H1 (cell line): Measurements from ENCODE around the gene ZNF391. TPM values are rescaled to one million over a fixed set of nuclear protein-coding genes. Genes with fewer than 3 reads are reported as not detected.

Source experiments
- CTCF ChIA-PET: fragments of 300-600 bp; sonication (Branson Sonifier 250); formaldehyde crosslinking; loops from one replicate; lab custom pipeline; 2021; ENCODE audit not compliant: partially characterized antibody; lab: Charles Lee
- POLR2A ChIA-PET: fragments of 300-600 bp; sonication (Branson Sonifier 250); formaldehyde crosslinking; loops from one replicate; lab custom pipeline; 2021; ENCODE audit warnings: inconsistent platforms; ENCODE audit not compliant: partially characterized antibody; lab: Charles Lee
- DNase-seq, 2 experiments: peaks; one replicate each; pipeline versions ENCODE4 v3.0.0 to v3.0.0-alpha.2; 2010 to 2022; ENCODE audit warnings: low spot score in 2 of 2, low read depth in 1 of 2, mixed read lengths in 1 of 2
- FAIRE-seq: peaks from 2 replicates; lab custom pipeline; 2011; peaks lifted over from hg19 to GRCh38; lab: Jason Lieb, UNC
- H2AFZ ChIP-seq: 2 replicates; pipeline ENCODE4 v1.8.1; 2012; ENCODE audit warnings: low read length, inconsistent platforms
- H2AK5ac ChIP-seq: 2 replicates; pipeline ENCODE4 v1.6.1; 2013; ENCODE audit warnings: low read depth, low read length
- H2BK120ac ChIP-seq: replicated peaks from 2 replicates; pipeline ENCODE3; 2013; ENCODE audit warnings: low read depth, low read length, inconsistent platforms
- H2BK12ac ChIP-seq: 2 replicates; pipeline ENCODE4 v1.6.1; 2013; ENCODE audit warnings: low read depth, low read length
- H2BK15ac ChIP-seq: 2 replicates; pipeline ENCODE4 v1.6.1; 2013; ENCODE audit warnings: low read length
- H2BK20ac ChIP-seq: 2 replicates; pipeline ENCODE4 v1.6.1; 2013; ENCODE audit warnings: low read length
- H2BK5ac ChIP-seq: 2 replicates; pipeline ENCODE4 v1.6.1; 2013; ENCODE audit warnings: low read depth, low read length
- H3K14ac ChIP-seq: 2 replicates; pipeline ENCODE4 v1.6.1; 2013; ENCODE audit warnings: inconsistent platforms; ENCODE audit not compliant: insufficient read length
- H3K18ac ChIP-seq: 2 replicates; pipeline ENCODE4 v1.6.1; 2013; ENCODE audit warnings: low read length; ENCODE audit errors: extremely low read depth
- H3K23ac ChIP-seq: 2 replicates; pipeline ENCODE4 v1.6.1; 2013; ENCODE audit warnings: inconsistent platforms; ENCODE audit not compliant: insufficient read length
- H3K23me2 ChIP-seq: 2 replicates; pipeline ENCODE4 v1.6.1; 2013; ENCODE audit warnings: low read depth, low read length
- H3K27ac ChIP-seq: 2 replicates; pipeline ENCODE4 v1.6.1; 2011; ENCODE audit warnings: low read depth, low read length, inconsistent platforms
- H3K27me3 ChIP-seq, 4 experiments: replicated peaks in 1 of 4; 1 replicate in 1 of 4; 2 replicates in 3 of 4; pipeline versions ENCODE4 v1.6.1 to v1.8.1; 2011 to 2013; ENCODE audit warnings: low read length in 3 of 4, mild to moderate bottlenecking in 3 of 4, inconsistent platforms in 2 of 4, mixed read lengths in 2 of 4, moderate library complexity in 1 of 4; ENCODE audit not compliant: control insufficient read depth in 3 of 4, insufficient read depth in 3 of 4; ENCODE audit errors: extremely low read depth in 1 of 4
- H3K36me3 ChIP-seq, 4 experiments: 2 replicates each; pipeline versions ENCODE4 v1.6.1 to v1.8.1; 2011 to 2013; ENCODE audit warnings: mild to moderate bottlenecking in 4 of 4, low read length in 3 of 4, moderate library complexity in 2 of 4, control low read depth in 1 of 4, inconsistent platforms in 1 of 4; ENCODE audit not compliant: insufficient read depth in 4 of 4, control insufficient read depth in 2 of 4
- H3K4ac ChIP-seq: replicated peaks from 2 replicates; pipeline ENCODE3; 2013; ENCODE audit warnings: low read length, low read depth, mixed read lengths, inconsistent platforms; ENCODE audit not compliant: insufficient read length
- H3K4me1 ChIP-seq, 4 experiments: replicated peaks in 1 of 4; 1 replicate in 1 of 4; 2 replicates in 3 of 4; pipeline versions ENCODE4 v1.6.1 to v1.8.1; 2011 to 2013; ENCODE audit warnings: low read length in 3 of 4, inconsistent platforms in 2 of 4, mixed read lengths in 1 of 4; ENCODE audit not compliant: insufficient read depth in 4 of 4, control insufficient read depth in 3 of 4
- H3K4me2 ChIP-seq, 2 experiments: 2 replicates each; pipeline versions ENCODE4 v1.6.1 to v1.8.1; 2011 to 2013; ENCODE audit warnings: low read depth in 2 of 2, low read length in 2 of 2, control low read depth in 1 of 2, inconsistent platforms in 1 of 2, mild to moderate bottlenecking in 1 of 2; ENCODE audit not compliant: insufficient read depth in 1 of 2
- H3K4me3 ChIP-seq, 4 experiments: fragments of 200-600, 300-600 bp in 1 of 4; sonication (generic), shearing (Covaris generic), sonication (Bioruptor Twin) in 1 of 4; 2 replicates each; pipeline versions ENCODE4 v1.5.1 to v1.8.1; 2011 to 2016; ENCODE audit warnings: low read length in 4 of 4, low read depth in 3 of 4, control low read depth in 2 of 4, inconsistent platforms in 2 of 4, mild to moderate bottlenecking in 2 of 4, mixed read lengths in 1 of 4, moderate library complexity in 1 of 4; ENCODE audit not compliant: insufficient read depth in 2 of 4; ENCODE audit errors: extremely low read depth in 1 of 4
- H3K56ac ChIP-seq: replicated peaks from 2 replicates; pipeline ENCODE3; 2013; ENCODE audit warnings: low read depth, mild to moderate bottlenecking, mixed read lengths, low read length, inconsistent platforms; ENCODE audit not compliant: insufficient read length
- H3K79me1 ChIP-seq: 2 replicates; pipeline ENCODE4 v1.6.1; 2013; ENCODE audit warnings: low read depth, low read length, control low read depth
- H3K79me2 ChIP-seq, 2 experiments: 2 replicates each; pipeline versions ENCODE4 v1.6.1 to v1.8.1; 2012 to 2013; ENCODE audit warnings: low read length in 2 of 2, mild to moderate bottlenecking in 2 of 2, inconsistent platforms in 1 of 2; ENCODE audit not compliant: insufficient read depth in 2 of 2, control insufficient read depth in 1 of 2
- H3K9ac ChIP-seq, 4 experiments: replicated peaks in 1 of 4; 1 replicate in 1 of 4; 2 replicates in 3 of 4; pipeline versions ENCODE4 v1.6.1 to v1.8.1; 2011 to 2013; ENCODE audit warnings: low read depth in 3 of 4, low read length in 3 of 4, control low read depth in 2 of 4, mild to moderate bottlenecking in 2 of 4, moderate library complexity in 2 of 4, inconsistent platforms in 1 of 4; ENCODE audit errors: extremely low read depth in 1 of 4
- H3K9me3 ChIP-seq, 2 experiments: 2 replicates each; pipeline versions ENCODE4 v1.6.1 to v1.8.1; 2012 to 2013; ENCODE audit warnings: mild to moderate bottlenecking in 2 of 2, moderate library complexity in 2 of 2, control low read depth in 1 of 2, inconsistent platforms in 1 of 2, low read depth in 1 of 2, low read length in 1 of 2, mixed read lengths in 1 of 2; ENCODE audit not compliant: insufficient read depth in 2 of 2
- H4K20me1 ChIP-seq, 2 experiments: replicated peaks in 1 of 2; 2 replicates each; pipeline versions ENCODE3 to v1.8.1; 2011 to 2013; ENCODE audit warnings: inconsistent platforms in 2 of 2, low read length in 2 of 2, mild to moderate bottlenecking in 1 of 2; ENCODE audit not compliant: insufficient read depth in 2 of 2, control insufficient read depth in 1 of 2
- H4K5ac ChIP-seq: 2 replicates; pipeline ENCODE4 v1.6.1; 2013; ENCODE audit warnings: low read length, low read depth, mixed read lengths, inconsistent platforms; ENCODE audit not compliant: insufficient read length
- H4K8ac ChIP-seq: 2 replicates; pipeline ENCODE4 v1.8.0; 2013; ENCODE audit warnings: mild to moderate bottlenecking, moderate library complexity, low read length, inconsistent platforms; ENCODE audit not compliant: insufficient read depth; ENCODE audit errors: extremely low read depth
- H4K91ac ChIP-seq: replicated peaks from 2 replicates; pipeline ENCODE3; 2013; ENCODE audit warnings: low read length, mixed read lengths, inconsistent platforms; ENCODE audit not compliant: insufficient read length
- CTBP2 ChIP-seq: IDR thresholded peaks from 2 replicates; pipeline ENCODE4 v1.7.0; 2011; ENCODE audit warnings: borderline replicate concordance, mild to moderate bottlenecking, moderate library complexity, mixed read lengths, low read length; ENCODE audit not compliant: insufficient read depth, insufficient read length
- WGBS, 2 experiments: shearing (Covaris generic) in 1 of 2; methylation state at CpG; one replicate each; pipeline versions ENCODE4 v1.1.6 to v1.1.7; 2013 to 2015; ENCODE audit warnings: low lambda C conversion rate in 2 of 2, mixed read lengths in 2 of 2, inconsistent platforms in 1 of 2, low coverage in 1 of 2, missing lambda C conversion rate in 1 of 2; ENCODE audit not compliant: insufficient replicate concordance in 2 of 2, insufficient coverage in 1 of 2, insufficient read length in 1 of 2; ENCODE audit errors: extremely low coverage in 1 of 2, missing lambda C conversion rate in 1 of 2; 5-methylcytosine and 5-hydroxymethylcytosine counted together
- polyA plus RNA-seq, 7 experiments: library from polyadenylated mRNA; depleted of rRNA in 3 of 7; stranded (reverse) in 5 of 7; unstranded in 2 of 7; fragments of >200 nt in 5 of 7; fragments of 200-250 nt in 2 of 7; gene quantifications; 1 replicate in 5 of 7; 2 replicates in 1 of 7; 4 replicates in 1 of 7; pipeline versions ENCODE4 v1.2.1 to v1.2.3, GENCODE V29; 2011 to 2013; ENCODE audit warnings: missing spikeins in 2 of 7, mixed read lengths in 2 of 7
- total RNA-seq: library from RNA; stranded (reverse); fragmentation: NEBNext Ultra II Directional; extraction: Animal tissue kit (Norgen Biotek cat#: 25700); gene quantifications from 2 replicates; pipeline ENCODE4 v1.2.1, GENCODE V29; 2021
- TF ChIP-seq, protein P1 (sequence below): IDR thresholded peaks from 2 replicates; pipeline ENCODE4 v1.6.1; 2012; ENCODE audit warnings: inconsistent platforms

ZNF391 gene
- total and polyA plus RNA-seq, 2 of the 8 experiments (the other 6 are each of a cell fraction or from before 2014, with no cell fraction given) = 4.8 to 13.0 TPM

DNA sequence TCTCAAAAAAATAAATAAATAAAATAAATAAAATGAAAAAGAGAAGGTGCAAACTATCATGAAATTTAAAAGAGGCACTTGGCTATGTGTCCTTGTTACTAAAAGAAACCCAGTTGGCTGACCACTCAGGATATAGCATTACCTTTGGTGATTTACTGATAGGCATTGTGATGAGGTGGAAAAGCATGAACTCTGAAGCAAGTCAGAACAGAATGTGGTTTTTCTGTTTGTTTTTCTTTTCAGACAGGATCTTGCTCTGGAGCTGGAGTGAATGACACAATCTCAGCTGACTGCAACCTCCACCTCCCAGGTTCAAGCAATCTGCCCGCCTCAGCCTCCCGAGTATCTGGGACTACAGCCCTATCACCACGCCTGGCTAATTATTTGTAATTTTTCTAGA, 52.4 kb downstream of the ZNF391 start:
- no peak overlapping the region for H3K56ac ChIP-seq
- H2BK5ac ChIP-seq = no peak overlapping the region
- H4K91ac ChIP-seq = no peak overlapping the region
- no peaks in the 10 kb centered on the region for H4K20me1 ChIP-seq
- H2BK120ac ChIP-seq = no peak overlapping the region
- peaks cover 0 to 9% of the 10 kb centered on the region in 2 experiments; a peak in 3 of 4 replicates for H3K9me3 ChIP-seq
- H3K18ac ChIP-seq = no peak overlapping the region
- no peak overlapping the region for H4K5ac ChIP-seq
- no peak overlapping the region for H3K4me3 ChIP-seq
- H3K4me2 ChIP-seq = no peak overlapping the region
- no peak overlapping the region for H4K8ac ChIP-seq
- no peak overlapping the region for H3K27ac ChIP-seq
- H3K36me3 ChIP-seq = no peaks in the 10 kb centered on the region
- H2BK12ac ChIP-seq = no peak overlapping the region
- no peaks in the 10 kb centered on the region for H3K79me1 ChIP-seq
- no peaks in the 10 kb centered on the region for H3K79me2 ChIP-seq
- no peak for DNase-seq
- H2AK5ac ChIP-seq = no peak overlapping the region
- H3K14ac ChIP-seq = no peak overlapping the region
- H3K4ac ChIP-seq = no peak overlapping the region
- ChIA-PET CTCF (no interaction called here), POLR2A (no interaction called here)
- H3K9ac ChIP-seq = no peak overlapping the region
- H3K27me3 ChIP-seq = no peaks in the 10 kb centered on the region
- H3K23ac ChIP-seq = no peak overlapping the region
- H3K23me2 ChIP-seq = no peaks in the 10 kb centered on the region
- no peak for TF ChIP-seq CTBP2
- TF ChIP-seq, protein P1, sequence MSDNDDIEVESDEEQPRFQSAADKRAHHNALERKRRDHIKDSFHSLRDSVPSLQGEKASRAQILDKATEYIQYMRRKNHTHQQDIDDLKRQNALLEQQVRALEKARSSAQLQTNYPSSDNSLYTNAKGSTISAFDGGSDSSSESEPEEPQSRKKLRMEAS = no peak
- no peak overlapping the region for H2AFZ ChIP-seq
- H2BK20ac ChIP-seq = no peak overlapping the region
- no peak for FAIRE-seq
- no peaks in the 10 kb centered on the region for H3K4me1 ChIP-seq
- no peak overlapping the region for H2BK15ac ChIP-seq
- WGBS, 2 experiments = 87% methylated on average over 3 of the region's 3 CpGs; no CpG with 5 or more reads in 1 of the 2 experiments
